ENCODE results near the gene ASRGL1.

DNA sequence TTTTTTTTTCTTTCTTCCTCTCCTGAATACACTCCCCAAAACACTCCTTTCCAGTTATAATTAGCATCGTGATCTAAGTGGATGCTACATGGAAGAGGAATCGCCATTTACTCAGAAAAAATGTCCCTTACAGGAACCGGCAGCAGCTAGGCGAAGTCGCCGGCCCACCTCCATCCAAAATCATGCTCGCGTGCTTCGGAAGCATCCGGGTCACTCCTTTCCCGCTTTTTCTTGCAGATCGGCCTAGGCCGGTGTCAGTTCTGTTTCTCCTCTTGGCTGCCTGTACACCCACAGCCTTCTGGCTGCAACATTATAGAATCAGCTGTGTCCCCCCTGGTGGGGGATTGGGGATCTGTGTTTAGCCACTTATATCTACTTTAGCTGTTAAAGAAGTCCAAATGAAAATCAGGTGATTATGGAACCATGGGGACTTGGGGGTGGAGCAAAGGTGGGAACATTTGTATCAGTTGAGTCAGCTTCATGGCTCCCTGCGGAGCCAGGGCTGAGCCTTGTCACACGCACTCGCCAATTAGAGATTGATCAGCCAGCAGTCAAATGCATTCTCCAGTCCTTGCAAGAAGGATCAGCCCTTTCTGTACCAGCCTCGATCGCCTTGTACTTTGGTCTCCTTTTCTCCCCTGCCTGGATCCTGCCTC is 36.3 kb downstream of the ASRGL1 start:
- TF ChIP-seq POLR2AphosphoS5 (IDR thresholded peaks at IDR 0.05) (no peak), EP300 (IDR thresholded peaks at IDR 0.05) (no peak), POLR2A (IDR thresholded peaks at IDR 0.05) (no peak)
- TF ChIP-seq, protein P1, sequence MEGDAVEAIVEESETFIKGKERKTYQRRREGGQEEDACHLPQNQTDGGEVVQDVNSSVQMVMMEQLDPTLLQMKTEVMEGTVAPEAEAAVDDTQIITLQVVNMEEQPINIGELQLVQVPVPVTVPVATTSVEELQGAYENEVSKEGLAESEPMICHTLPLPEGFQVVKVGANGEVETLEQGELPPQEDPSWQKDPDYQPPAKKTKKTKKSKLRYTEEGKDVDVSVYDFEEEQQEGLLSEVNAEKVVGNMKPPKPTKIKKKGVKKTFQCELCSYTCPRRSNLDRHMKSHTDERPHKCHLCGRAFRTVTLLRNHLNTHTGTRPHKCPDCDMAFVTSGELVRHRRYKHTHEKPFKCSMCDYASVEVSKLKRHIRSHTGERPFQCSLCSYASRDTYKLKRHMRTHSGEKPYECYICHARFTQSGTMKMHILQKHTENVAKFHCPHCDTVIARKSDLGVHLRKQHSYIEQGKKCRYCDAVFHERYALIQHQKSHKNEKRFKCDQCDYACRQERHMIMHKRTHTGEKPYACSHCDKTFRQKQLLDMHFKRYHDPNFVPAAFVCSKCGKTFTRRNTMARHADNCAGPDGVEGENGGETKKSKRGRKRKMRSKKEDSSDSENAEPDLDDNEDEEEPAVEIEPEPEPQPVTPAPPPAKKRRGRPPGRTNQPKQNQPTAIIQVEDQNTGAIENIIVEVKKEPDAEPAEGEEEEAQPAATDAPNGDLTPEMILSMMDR (IDR thresholded peaks at IDR 0.05): no peak
